ENCODE measurements around the gene FADS2.
A peak's percentile ranks its signal among the peaks of the same experiment; 100 is the strongest.

Gene FADS2

GRCh38 chr11:61814958-61815789, 12.9 kb upstream of the FADS2 start:
- TF ChIP-seq TAF1 (IDR thresholded peaks at IDR 0.05; ENCODE audit: borderline replicate concordance, low read depth, low read length) (no peak), POLR2A (IDR thresholded peaks at IDR 0.05; ENCODE audit: low read depth, low read length) (peak; percentile 43; the same call in 1 of the 2 replicates)
- FAIRE-seq (peak; percentile 80), DNase-seq (ENCODE audit: insufficient read length) (peak; percentile 75)

DNA sequence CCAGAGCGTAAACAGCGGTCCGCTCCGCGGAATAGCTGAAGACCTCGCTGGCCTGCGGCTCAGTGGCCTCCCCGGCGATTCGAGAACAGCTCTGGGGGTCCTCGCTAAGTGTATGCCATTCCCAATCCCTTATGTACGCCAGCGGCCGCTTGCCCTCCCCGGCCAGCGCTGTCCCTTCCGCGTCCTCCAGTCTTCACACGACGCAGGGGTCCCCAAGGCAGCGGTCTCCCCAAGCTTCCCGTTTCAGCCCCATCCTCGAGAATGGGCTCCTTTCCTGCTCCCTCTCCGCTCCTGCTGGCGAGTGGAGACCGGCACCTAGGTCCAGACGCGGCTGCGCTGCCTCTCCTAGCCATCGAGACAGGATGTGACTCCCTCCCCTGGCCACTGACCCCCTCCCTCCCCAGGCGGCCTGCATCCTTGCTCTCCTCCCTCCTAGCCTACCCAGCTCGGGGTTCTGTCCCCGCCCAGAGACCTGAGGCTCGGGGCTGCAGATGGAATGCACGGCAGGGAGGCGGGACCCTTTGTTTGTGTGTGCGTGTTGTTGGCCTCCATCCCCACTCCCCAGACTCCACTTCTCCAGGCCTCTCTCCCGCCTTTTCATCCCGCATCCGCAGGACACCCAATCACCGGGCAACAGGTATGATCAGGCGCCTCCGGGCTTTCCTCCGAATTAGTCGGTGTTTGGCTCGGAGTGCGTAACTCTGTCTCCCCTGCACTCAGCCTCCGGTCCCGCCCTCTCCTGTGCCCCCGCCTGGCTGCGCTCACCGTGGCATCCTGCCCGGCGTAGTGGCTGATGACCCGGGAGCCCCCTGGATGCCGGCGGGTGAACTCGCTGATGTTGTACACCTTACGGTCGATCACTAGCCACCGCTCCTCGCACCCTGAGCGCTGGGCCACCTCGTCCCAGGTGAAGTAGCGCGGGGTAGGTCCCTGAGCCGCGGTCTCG, 12.0 kb upstream of the FADS2 start:
- DNase-seq (ENCODE audit: insufficient read length), result peak; percentile 71
- no peak for TF ChIP-seq TAF1 (IDR thresholded peaks at IDR 0.05; ENCODE audit: borderline replicate concordance, low read depth, low read length)
- TF ChIP-seq POLR2AphosphoS5 (IDR thresholded peaks at IDR 0.05; ENCODE audit: low read depth, low read length), result no peak
- TF ChIP-seq POLR2A (IDR thresholded peaks at IDR 0.05; ENCODE audit: low read depth, low read length), result no peak
- FAIRE-seq, result peak; percentile 50

DNA sequence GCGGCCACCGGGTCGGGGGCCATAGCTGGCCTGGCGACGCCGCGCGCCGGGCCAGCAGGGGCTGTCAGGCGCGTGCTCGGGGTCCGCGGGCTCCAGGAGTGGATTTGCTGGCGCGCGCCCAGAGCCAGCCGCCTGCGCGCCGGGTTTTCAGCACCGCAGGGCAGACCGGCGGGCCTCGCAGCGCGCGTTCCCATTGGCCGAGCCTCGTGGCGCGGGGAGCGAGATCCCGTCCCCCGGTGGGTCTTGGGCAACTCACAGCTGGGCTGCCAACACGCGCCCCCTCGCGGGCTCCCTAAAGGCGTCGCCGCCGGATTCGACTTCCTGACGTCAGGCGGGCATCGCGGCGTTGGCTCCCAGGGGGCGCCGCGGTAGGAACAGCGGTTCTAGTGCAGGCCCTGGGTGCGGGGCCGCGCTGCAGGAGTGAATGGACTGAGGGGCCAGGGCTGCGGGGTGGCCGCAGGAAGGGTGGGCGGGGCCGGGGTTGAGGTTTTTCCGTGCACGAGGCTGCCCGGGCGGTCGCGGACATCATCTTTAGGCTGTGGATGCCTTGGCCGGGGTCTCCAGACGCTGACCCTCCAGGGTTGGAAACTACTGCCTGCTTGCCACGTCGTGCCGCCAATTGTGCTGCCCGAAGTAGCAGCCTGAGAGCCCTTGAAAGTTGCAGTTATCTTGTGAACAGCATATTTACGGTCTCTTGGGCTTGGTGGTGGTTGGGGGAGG, 11.2 kb upstream of the FADS2 start, which contains the start of gene FADS1:
FADS1 (minus strand) TSS at position 268 of the 720 bp plus-strand sequence; CDS start at position 194, 74 bp downstream.
- no peak for TF ChIP-seq TAF1 (IDR thresholded peaks at IDR 0.05; ENCODE audit: borderline replicate concordance, low read depth, low read length)
- TF ChIP-seq POLR2A (IDR thresholded peaks at IDR 0.05; ENCODE audit: low read depth, low read length), result peak; percentile 44; the same call in 1 of the 2 replicates
- FAIRE-seq, result peak; percentile 77
- DNase-seq (ENCODE audit: insufficient read length), result peak; percentile 87

- FAIRE-seq, result no peak
- DNase-seq (ENCODE audit: insufficient read length), result no peak
- no peak for TF ChIP-seq POLR2A (IDR thresholded peaks at IDR 0.05; ENCODE audit: low read depth, low read length)
- TF ChIP-seq TAF1 (IDR thresholded peaks at IDR 0.05; ENCODE audit: borderline replicate concordance, low read depth, low read length), result no peak
Observed at GRCh38 chr11:61817471-61818202, 10.5 kb upstream of the FADS2 start.

- FAIRE-seq (no peak), DNase-seq (ENCODE audit: insufficient read length) (no peak)
- no peak for TF ChIP-seq POLR2AphosphoS5 (IDR thresholded peaks at IDR 0.05; ENCODE audit: low read depth, low read length)
- TF ChIP-seq POLR2A (IDR thresholded peaks at IDR 0.05; ENCODE audit: low read depth, low read length), result no peak
- TF ChIP-seq TAF1 (IDR thresholded peaks at IDR 0.05; ENCODE audit: borderline replicate concordance, low read depth, low read length), result no peak
Observed at GRCh38 chr11:61820174-61820573, 7.9 kb upstream of the FADS2 start.

DNA sequence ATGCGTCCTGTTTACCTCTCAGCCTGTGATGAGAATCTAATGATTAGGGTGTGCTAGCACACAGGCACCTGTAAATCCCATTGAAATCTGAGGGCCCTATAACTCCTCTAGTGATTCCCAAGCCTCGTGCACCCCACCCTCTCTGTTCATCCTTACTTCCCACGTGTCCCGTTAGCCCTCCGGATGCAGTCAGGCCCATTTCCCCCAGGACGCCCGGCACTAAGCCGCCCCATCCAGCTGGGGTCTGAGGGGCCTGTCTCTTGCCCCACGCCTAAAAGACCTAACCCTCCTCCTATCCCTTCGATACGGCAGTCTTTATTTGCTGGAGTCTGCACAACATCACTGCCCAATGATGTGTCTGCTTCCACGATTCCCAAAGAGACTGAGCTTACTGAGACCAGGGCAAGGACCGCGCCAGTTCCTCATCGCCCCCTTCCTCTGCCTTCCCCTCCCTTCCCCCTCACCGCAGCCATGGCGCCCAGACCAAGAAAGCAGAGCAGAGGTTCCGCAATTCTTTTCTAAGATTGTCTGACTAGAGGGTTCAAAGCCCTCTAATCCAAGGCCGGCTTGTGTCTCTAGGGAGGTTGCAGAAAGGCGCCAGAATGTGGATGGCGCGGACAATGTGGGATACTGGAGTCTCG, 1.1 kb upstream of the FADS2 start:
- TF ChIP-seq POLR2A (IDR thresholded peaks at IDR 0.05; ENCODE audit: low read depth, low read length) (no peak; the same call in 1 of the 2 replicates), POLR2AphosphoS5 (IDR thresholded peaks at IDR 0.05; ENCODE audit: low read depth, low read length) (peak; percentile 49; the same call in 1 of the 2 replicates)
- FAIRE-seq (no peak), DNase-seq (ENCODE audit: insufficient read length) (peak; percentile 42)

- FAIRE-seq (no peak), DNase-seq (ENCODE audit: insufficient read length) (no peak)
- TF ChIP-seq POLR2AphosphoS5 (IDR thresholded peaks at IDR 0.05; ENCODE audit: low read depth, low read length) (peak; percentile 31; the same call in 1 of the 2 replicates), TAF1 (IDR thresholded peaks at IDR 0.05; ENCODE audit: borderline replicate concordance, low read depth, low read length) (no peak)
Observed at GRCh38 chr11:61828379-61828628, 204 bp downstream of the FADS2 start.

DNA sequence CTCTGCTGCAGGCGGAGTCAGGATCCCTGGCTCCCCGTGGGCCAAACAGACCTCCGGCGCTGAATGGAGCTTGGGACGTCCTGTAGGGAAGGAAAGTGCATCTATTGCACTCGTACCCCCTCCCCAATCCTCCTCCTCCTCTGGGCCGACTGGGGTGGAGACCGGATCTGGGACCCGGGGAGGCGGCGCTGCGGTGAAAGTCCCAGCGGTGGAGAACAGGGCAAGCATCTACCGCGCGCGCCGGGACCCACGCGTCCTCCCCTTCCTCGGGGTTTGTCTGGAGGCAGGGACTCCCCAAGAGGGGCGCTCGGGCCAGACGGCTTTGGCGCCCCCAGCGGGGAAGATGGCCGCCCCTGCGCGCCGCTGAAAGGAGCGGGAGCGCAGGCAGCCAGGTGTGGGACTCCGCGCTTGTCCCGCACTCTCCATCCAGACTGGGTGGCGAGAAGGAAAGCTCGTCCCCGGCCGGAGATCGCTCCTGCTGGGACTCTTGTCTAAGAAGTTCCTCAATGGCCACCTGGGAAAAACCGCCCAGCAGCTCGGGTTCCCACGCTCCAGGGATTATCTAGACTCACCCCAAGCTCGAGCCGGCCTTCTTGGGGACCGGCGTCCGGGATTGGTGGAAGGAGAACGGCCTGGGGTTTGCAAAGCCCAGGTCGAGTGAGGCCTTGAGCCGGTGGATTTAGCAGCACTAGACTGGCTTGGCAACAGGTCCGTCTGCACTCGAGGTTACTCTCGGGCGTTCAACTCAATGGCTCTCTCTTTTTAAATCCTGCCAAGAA, 718 bp downstream of the FADS2 start:
- FAIRE-seq (no peak), DNase-seq (ENCODE audit: insufficient read length) (peak; percentile 75)
- TF ChIP-seq TAF1 (IDR thresholded peaks at IDR 0.05; ENCODE audit: borderline replicate concordance, low read depth, low read length), result no peak
- TF ChIP-seq POLR2AphosphoS5 (IDR thresholded peaks at IDR 0.05; ENCODE audit: low read depth, low read length), result no peak
- peak; percentile 48; the same call in 1 of the 2 replicates for TF ChIP-seq POLR2A (IDR thresholded peaks at IDR 0.05; ENCODE audit: low read depth, low read length)

- DNase-seq (ENCODE audit: insufficient read length) (no peak), FAIRE-seq (peak; percentile 57)
- TF ChIP-seq POLR2AphosphoS5 (IDR thresholded peaks at IDR 0.05; ENCODE audit: low read depth, low read length) (no peak), TAF1 (IDR thresholded peaks at IDR 0.05; ENCODE audit: borderline replicate concordance, low read depth, low read length) (no peak), POLR2A (IDR thresholded peaks at IDR 0.05; ENCODE audit: low read depth, low read length) (no peak)
Observed at GRCh38 chr11:61829806-61830205, 1.7 kb downstream of the FADS2 start.

All from GM12892 (cell line).